Left renal cortex interstitium (tissue), 4 donors: ENCODE results near the gene MADD. TPM values are rescaled to one million over a fixed set of nuclear protein-coding genes. Genes with fewer than 3 reads are reported as not detected.
"Not testable (repeated sequence)": the region's sequence is repeated elsewhere in the genome, so short reads cannot be mapped to it uniquely, and the experiment has no call there.

ENCODE experiments used
- DNase-seq, 4 donors: peaks; one replicate each; pipeline ENCODE4 v3.0.0-alpha.2; 2013; ENCODE audit warnings: low read depth in 4 of 4, low spot score in 2 of 4, missing footprints in 1 of 4
- polyA plus RNA-seq, 4 donors: library from polyadenylated mRNA; unstranded; fragments of 120-200 nt; gene quantifications; one replicate each; pipeline ENCODE4 v1.2.1, GENCODE V29; 2013; ENCODE audit not compliant: insufficient read length in 4 of 4

The MADD gene
- polyA plus RNA-seq, 4 donors = 35.2 to 60.2 (median 46.6) TPM

GRCh38 chr11:47317064-47317828 is 47.3 kb downstream of the MADD start:
- DNase-seq = no peak

- no peak for DNase-seq
Measured at GRCh38 chr11:47318166-47318565, 48.2 kb downstream of the MADD start.

- no peak for DNase-seq
Measured at GRCh38 chr11:47324520-47324919, 54.6 kb downstream of the MADD start.

- DNase-seq = no peak
Measured at GRCh38 chr11:47325271-47326041, 55.5 kb downstream of the MADD start.

- DNase-seq = no peak
Measured at GRCh38 chr11:47326198-47326597, 56.3 kb downstream of the MADD start.

- DNase-seq = no peak
Measured at GRCh38 chr11:47327025-47327424, 57.1 kb downstream of the MADD start.

- no peak for DNase-seq
Measured at GRCh38 chr11:47327949-47328348, 58.0 kb downstream of the MADD start.

DNA sequence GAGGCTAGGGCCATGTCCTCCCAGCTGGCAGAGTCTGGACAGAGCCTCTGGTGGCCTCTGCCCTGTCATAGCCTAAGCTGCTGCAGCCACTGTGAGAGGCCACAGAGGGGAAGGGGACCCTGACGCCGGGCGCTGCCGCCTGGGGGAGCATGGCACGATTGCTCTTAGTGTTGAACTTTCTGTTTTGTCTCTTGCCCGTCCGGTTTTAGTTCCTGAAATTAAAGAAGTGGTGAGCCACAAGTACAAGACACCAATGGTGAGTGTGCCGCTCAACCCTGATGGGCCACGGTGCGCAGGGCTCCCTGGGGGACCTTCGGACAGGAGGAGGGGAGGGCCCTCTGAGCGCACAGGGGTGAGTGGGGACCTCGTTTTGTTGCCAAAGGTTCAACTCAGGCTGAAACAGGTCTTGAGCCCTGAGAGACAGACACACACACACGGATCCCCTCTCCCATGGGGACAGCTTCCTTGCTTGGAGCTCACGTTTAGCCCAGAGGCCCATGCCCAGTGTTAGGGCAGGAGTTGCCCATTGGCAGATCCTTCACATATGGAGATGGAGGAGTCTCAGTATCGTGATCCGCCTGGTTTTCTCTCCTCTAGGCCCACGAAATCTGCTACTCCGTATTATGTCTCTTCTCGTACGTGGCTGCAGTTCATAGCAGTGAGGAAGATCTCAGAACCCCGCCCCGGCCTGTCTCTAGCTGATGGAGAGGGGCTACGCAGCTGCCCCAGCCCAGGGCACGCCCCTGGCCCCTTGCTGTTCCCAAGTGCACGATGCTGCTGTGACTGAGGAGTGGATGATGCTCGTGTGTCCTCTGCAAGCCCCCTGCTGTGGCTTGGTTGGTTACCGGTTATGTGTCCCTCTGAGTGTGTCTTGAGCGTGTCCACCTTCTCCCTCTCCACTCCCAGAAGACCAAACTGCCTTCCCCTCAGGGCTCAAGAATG is 58.8 kb downstream of the MADD start:
- DNase-seq = no peak

- no peak for DNase-seq
Measured at GRCh38 chr11:47329431-47329986, 59.6 kb downstream of the MADD start.

- DNase-seq = no peak
Measured at GRCh38 chr11:47329987-47330931, 60.3 kb downstream of the MADD start.

DNA sequence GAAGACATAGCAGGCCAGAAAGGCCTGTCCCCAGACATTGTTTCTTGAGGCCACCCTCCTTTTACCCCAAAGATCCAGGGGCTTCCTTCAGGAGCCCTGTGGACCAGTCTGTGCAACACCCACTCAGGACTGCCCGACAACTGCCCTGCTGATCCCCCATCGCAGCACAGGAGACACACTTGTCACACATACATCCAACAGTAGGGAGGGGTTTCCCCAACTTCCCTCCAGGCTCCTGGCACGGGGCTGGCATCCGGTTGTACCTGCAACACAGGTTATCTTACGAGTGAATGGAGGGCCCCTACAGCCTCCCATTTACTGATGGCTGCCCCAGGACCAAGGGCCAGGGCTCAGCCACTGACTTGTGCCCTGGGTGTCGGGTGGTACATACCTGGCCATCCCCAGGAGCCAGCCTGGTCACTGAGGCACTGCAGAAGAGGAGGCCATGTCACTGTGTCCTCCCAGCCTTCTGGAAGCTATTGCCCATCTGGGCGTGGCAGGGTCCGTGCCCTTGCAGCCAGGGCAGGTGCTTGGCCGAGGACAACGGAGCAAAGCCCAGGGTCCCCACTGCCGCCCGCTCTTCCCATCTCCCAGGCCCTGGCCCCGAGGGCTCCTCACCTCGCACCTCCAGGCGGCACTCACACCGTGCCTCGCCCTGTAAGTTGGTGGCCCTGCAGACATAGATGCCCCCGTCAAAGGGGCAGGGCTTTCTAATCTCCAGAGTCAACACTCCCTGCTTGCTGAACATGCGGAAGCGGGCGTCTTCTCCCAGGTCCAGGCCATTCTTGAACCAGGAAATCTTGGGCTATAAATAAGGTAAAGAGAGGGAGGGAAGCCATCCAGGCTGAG is 61.7 kb downstream of the MADD start:
- DNase-seq = no peak

GRCh38 chr11:47332303-47332711 is 62.4 kb downstream of the MADD start:
- DNase-seq = no peak

GRCh38 chr11:47332791-47333525 is 63.0 kb downstream of the MADD start:
- DNase-seq = no peak

DNA sequence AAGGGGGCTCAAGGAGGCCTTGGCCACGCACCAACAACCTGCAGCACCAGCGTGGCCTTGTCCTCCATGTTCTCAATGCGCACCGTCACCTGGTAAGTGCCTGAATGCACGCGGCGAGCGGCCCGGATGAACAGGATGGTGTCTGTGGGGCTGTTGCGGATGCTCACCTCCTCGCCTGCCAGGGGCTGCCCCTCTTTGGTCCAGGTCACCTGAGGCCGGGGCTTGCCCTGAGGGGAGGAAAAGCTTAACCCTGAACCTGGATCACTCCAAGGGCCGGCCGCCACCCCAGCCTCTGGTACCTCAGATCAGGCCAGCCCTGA is 63.6 kb downstream of the MADD start:
- no peak for DNase-seq

- DNase-seq = no peak
Measured at GRCh38 chr11:47333886-47334443, 64.0 kb downstream of the MADD start.

GRCh38 chr11:47334699-47335411 is 64.9 kb downstream of the MADD start:
- not testable (repeated sequence) for DNase-seq

- no peak for DNase-seq
Measured at GRCh38 chr11:47335733-47336132, 65.8 kb downstream of the MADD start.
